Fibroblast of peridontal ligament (primary cell): Measurements from ENCODE around the gene HSD17B2.
"Not testable (repeated sequence)": the region's sequence is repeated elsewhere in the genome, so short reads cannot be mapped to it uniquely, and the experiment has no call there.

Experiments
- DNase-seq: peaks from one replicate; pipeline ENCODE4 v3.0.0-alpha.2; 2010; ENCODE audit errors: extremely low read depth

The HSD17B2 gene

GRCh38 chr16:82079892-82080291 lies 44.8 kb downstream of the HSD17B2 start:
- no peak for DNase-seq

DNA sequence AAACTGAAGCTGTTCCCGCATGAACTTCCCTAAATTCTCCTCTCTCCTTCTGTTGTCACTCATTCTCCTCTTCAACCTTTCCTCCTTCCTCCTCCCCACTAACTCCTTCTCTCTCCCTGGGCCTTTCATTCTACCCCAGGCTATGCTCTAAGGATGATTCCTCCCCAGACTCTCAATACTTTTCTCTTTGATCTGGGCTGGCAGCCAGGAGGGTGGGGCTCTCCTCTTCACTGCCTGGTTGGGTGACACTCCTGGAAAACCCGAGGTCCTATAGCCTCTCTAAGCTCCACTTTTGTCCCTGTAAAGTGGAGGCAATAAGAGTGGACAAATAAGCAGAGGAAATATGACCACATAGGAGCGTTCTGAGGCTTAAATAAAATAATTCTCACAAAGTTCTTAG lies 46.2 kb downstream of the HSD17B2 start:
- no peak for DNase-seq

DNA sequence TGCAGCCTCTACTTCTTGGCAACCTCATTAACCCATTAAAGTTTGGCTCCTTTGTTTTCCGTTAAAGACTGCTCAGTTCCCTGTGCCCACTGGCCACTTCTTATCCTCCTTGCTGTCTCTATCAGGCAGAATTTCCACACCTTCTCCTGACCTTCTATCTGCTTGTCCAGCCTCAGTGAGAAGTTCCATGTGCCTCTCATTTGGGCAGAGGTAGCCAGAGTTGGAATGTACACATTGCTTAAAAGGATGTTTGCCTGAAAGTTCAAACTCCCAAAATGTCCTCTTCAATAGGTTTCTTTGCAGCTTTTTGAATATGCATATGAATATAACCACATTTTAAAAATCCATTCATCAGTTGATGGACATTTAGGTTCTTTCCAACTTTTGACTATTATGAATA lies 47.0 kb downstream of the HSD17B2 start:
- DNase-seq: no peak

DNA sequence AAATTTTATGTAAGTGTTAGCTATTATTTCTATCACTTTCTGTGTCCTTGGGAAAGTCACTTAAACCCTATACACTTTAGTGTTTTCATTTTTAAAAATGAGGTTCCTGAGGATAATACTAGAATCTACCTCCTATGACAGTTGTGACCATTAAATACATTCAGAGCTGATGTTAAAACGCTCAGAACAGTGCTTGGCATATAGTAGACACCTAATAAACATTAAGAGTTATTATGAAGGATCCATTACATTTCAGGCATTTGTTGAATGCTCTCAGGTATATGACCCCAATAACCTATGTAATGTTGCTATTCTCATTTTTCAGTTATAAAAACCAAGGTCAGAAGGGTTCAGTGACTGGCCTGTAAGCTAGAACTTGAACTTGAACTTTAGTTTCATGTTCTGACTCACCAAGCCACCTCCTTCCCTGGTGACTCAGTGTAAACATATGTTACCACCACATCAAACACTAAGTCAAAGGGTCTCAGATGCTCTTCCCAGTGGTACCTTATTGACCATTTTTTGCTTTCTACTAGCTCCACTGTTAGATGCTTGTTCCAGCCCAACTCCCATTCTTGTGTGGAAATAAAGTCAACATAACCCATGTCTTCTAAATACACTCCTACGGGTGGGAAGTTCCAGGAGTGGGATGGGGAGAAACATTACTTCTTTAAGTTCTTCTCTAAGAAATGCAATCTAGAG lies 47.6 kb downstream of the HSD17B2 start:
- no peak for DNase-seq

DNA sequence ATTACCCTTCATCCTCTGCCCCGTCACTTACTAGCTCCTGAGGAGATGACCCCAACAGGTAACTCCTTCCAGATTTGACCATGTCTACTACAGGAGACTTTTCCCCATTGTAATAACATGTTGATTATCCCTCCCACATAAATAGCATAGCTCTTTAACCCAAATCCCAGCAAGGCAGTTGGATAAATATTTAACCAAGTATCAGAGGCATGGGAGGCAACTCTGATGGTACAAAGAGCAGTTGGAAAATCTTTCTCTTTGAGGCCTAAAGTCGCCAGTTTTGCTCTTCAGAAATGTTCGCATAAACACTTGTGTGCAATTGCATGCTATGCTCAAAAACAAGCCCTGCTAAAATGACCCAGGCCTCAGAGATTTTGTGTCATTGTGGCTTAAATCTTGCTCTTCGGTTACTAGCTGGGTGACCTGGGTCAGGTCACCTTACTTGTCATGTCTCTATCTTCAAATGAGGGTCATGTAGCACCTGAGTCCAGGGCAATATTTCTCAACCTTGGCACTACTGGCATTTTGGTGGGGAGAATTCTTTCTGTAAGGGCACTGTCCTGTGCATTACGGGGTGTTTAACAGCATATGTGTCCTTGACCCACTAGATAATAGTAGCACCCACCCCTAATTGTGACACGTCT lies 48.8 kb downstream of the HSD17B2 start:
- DNase-seq: no peak

DNA sequence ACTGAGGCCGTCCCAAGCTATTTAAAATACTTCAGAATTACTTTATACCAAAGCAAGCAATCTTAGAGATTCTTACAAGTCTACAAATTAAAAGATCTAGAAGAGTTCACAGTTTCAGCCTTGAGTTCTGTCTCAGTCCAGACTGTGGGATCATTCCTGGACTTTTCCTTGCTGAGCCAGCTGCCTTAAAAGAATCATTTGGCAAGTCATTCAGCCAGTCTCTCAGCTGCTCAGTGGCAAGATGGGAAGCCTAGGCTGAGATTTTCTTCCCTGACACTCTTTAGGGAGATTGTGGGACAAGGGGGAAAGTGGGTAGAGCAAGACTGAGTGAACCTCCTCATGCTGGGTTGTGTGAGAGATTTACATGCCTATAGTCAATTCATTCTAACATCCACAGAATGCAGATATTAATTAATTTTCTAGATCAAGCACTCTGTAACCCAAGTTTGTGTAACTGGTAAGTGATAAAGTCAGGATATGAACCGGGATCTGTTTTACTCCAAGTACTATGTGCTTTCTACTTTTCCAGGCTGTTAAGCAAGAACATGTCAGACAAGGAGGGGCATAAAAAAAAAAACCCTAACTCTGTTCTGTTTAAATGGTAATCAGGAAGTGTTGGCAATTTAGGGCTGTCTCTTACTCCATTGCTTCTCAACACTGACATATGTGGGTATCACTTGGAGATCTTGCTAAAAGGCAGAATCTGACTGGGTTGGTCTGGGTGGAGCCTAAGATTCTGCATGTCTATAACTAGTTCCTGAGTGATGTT lies 50.1 kb downstream of the HSD17B2 start:
- DNase-seq: no peak

GRCh38 chr16:82088483-82088882 lies 53.4 kb downstream of the HSD17B2 start:
- no peak for DNase-seq

DNA sequence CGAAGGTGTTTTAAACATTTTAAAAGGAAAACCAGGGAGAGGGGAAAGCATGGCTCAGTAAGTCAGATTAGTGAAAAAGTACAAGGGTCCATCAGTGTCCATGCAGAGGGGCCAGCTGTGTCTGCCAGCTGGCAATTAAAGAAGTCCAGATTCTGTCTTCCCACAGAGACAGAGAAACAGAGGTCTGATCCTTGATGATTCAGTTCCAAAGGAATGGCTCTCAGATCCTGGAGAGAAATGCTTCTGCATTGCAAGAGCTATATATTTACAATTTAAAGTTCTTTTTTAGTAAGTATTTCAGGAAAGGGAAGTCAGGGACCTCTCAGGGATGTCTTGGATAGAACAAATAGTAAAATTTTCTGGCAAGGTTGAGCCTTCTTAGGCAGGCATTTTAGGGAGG lies 56.2 kb downstream of the HSD17B2 start:
- DNase-seq: peak; percentile 42

DNA sequence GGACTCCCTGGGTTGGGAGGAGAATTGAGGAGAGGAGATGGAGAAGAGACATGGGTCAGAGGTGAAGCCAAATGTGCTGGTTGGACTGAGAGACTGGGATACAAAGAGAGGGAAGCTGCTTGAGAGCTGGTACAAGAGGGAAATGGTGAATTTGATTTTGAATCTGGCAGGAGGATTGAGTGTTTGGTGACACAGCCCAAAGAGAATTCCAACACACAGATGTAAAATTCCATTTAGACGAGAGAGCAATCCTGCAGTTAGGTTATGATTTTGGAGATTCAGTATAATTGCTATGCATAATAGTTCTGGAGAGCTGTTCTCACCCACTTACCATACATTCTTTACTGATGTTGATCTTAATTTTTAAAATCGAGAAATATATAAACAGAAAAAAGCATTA lies 57.7 kb downstream of the HSD17B2 start:
- no peak for DNase-seq

DNA sequence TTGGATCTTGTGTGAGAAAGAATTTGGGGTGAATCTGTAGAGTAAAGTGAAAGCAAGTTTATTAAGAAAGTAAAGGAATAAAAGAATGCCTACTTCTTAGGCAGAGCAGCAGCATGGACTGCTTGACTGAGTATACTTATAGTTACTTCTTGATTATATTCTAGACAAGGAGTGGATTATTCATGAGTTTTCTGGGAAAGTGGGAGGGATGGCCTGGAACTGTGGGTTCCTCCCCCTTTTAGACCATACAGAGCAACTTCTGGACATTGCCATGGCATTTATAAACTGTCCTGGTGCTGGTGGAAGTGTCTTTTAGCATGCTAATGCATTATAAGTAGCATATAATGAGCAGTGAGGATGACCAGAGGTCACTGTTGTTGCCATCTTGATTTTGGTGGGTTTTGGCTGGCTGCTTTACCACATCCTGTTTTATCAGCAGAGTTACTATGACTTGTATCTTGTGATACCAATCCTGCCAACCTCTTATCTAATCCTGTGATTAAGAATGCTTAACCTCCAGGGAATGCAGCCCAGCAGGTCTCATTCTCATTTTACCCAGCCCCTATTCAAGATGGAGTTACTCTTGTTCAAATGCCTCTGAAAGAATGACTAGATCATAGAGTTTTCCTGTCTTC lies 58.7 kb downstream of the HSD17B2 start:
- DNase-seq: no peak

DNA sequence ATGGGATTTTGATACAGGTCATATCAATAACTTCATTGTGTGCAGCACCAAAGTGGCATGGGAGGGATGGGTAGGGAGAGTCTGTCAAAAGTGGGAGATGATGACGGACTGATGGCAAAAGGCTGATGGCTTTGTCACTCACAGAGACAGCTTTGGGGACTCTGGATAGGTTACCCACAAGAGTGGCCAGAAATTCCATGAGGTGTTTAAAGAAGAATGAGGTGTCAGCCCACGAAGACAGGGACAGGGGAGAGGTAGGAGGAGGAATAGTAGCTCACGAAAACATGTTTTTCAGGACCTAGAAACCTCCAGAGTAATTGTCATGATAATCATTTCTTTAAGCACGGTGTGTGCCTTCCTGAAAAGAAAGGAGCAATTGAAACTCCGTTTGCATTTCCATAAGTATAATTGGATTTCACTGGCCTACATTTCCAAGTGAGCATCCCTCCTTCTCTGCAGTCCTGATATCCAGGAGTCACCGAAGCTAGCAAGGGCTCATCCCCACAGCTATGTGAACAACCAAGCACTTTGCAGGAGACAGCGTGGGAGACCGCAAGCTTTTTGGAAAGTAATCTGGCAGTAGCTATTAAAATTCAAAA lies 60.0 kb downstream of the HSD17B2 start:
- DNase-seq: no peak

DNA sequence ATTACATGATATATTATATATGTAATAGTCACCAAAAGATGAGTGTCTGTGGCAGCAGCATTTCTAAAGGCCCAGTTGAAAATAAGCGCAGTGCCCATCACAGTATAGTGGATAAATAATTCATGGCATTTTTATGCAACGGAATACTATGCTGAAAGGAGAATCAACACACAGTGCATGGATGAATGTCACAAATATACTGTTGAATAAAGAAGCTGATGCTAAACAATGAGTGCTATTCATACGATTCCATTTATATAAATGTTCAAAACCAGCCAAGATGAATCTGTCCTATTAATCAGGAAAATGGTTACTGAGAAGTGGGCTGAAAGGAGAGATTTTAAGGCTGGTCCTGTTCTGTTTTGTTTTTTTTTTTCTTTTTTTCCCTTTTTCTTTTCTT lies 61.6 kb downstream of the HSD17B2 start:
- DNase-seq: no peak

- no peak for DNase-seq
Observed at GRCh38 chr16:82105107-82105506, 70.1 kb downstream of the HSD17B2 start.

GRCh38 chr16:82108100-82108499 lies 73.0 kb downstream of the HSD17B2 start:
- DNase-seq: no peak

DNA sequence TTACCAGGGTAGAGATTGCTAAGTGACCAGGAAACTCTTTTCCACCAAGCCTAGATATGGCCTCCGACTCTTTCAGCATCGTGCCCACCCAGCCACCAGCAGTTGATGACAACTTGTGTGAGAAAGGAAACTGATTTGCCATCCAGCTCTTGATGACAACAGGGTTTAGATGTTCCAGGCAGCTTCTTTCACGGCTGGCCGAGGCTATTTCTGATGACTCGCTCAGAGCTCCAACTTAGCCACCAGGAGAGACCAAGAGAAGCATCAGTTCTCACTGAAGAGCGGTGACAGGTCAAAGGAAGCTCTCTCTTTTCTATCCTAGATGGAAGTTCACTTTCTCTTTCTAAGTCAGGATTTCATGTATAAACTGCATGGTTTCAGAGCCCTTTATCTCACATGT lies 73.7 kb downstream of the HSD17B2 start:
- DNase-seq: no peak

DNA sequence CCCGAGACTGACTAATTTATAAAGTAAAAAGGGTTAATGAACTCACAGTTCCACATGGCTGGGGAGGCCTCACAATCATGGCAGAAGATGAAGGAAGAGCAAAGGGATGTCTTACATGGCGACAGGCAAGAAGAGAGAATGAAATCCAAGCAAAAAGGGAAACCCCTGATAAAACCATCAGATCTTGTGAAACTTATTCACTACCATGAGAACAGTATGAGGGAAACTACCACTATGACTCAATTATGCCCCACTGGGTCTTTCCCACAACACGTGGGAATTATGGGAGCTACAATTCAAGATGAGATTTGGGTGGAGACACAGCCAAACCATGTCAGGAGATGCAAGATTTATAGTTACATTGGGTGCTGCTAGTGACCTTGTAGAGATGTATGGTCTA lies 74.2 kb downstream of the HSD17B2 start:
- not testable (repeated sequence) for DNase-seq

GRCh38 chr16:82111944-82112343 lies 76.9 kb downstream of the HSD17B2 start:
- no peak for DNase-seq

DNA sequence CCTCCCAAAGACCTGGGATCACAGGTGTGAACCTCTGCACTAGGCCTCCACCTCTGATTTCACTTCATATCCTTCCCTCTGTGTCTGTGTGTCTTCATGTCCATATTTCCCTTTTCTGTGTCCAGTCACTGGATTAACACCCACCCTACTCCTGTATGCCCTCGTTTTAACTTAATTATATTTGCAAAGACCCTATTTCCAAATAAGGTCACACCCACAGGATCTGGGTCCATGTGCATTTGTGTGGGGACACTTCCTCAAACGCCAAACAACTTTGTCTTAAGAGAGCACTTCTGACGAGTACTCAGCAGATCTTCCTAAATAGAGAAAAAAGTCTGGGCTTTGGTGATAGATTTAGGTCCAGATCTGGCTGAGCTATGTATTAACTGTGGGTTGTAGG lies 78.7 kb downstream of the HSD17B2 start:
- no peak for DNase-seq

GRCh38 chr16:82116535-82116934 lies 81.5 kb downstream of the HSD17B2 start:
- no peak for DNase-seq

GRCh38 chr16:82118749-82119148 lies 83.7 kb downstream of the HSD17B2 start:
- no peak for DNase-seq

DNA sequence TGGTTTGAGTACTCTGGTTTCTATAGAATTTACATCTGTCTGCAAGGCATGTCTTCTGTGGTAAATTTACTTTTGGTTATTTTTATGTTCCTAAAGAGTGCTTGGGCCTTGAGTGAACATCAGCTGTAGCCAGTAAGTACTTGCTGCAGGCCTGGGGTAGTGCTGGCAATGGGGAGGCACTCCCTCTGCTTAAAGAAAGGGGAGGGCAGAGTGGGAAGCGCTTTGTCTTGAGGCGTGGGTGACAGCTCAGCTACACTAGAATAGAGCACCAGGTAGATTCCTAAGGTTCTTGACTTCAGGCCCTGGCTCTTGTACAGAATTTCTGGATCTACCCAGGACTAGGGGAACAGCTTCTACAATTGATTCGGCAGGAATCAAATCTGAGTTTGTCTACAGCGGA lies 84.4 kb downstream of the HSD17B2 start:
- no peak for DNase-seq

DNA sequence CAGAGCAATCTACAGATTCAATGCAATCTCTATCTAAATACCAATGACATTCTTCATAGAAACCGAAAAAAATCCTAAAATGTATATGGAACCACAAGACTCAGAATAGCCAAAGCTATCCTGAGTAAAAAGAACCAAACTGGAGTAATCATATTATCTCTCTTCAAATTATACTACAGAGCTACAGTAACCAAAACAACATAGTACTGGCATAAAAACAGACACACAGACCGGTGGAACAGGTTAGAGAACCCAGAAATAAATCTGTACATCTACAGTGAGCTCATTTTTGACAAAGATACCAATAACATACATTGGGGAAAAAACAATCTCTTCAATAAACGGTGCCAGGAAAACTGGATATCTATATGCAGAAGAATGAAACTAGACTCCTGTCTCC lies 89.6 kb downstream of the HSD17B2 start:
- no peak for DNase-seq
